Measurements from ENCODE around the gene GIPC2. TPM values are rescaled to one million over a fixed set of nuclear protein-coding genes. Genes with fewer than 3 reads are reported as not detected.
"Not testable (repeated sequence)": the region's sequence is repeated elsewhere in the genome, so short reads cannot be mapped to it uniquely, and the experiment has no call there.

GIPC2 gene
- total and polyA plus RNA-seq, 2 of the 4 experiments (the other 2 are of a cell fraction): 0.07 to 0.18 TPM

GRCh38 chr1:78109659-78110058 lies 63.9 kb downstream of the GIPC2 start:
- H3K4me3 ChIP-seq (ENCODE audit: insufficient read depth, low read depth, low read length); H3K27ac ChIP-seq (ENCODE audit: insufficient read depth, low read length); H4K20me1 ChIP-seq (ENCODE audit: insufficient read depth, low read length); H3K23ac ChIP-seq (ENCODE audit: low read depth, low read length); dilution Hi-C loops (cut with HindIII; ENCODE audit: low sequenced_read_pairs, unreplicated experiment); H2BK5ac ChIP-seq (ENCODE audit: low read depth, low read length, poor library complexity, severe bottlenecking); H3K79me1 ChIP-seq (ENCODE audit: low read depth in 1 of 2, low read length in 2 of 2); H3K56ac ChIP-seq (ENCODE audit: extremely low read depth, insufficient read depth, low read length); H2BK15ac ChIP-seq (ENCODE audit: low read depth, low read length); H3K27me3 ChIP-seq (ENCODE audit: control insufficient read depth, insufficient read depth, low read length); H4K91ac ChIP-seq (ENCODE audit: insufficient read depth, low read depth, low read length); H3K36me3 ChIP-seq (ENCODE audit: control insufficient read depth, insufficient read depth, low read length); H2BK120ac ChIP-seq (ENCODE audit: low read depth, low read length); H2BK20ac ChIP-seq (ENCODE audit: low read depth, low read length); CTCF ChIA-PET; H3K9me1 ChIP-seq (ENCODE audit: insufficient read depth, low read length); H2AFZ ChIP-seq (replicated peaks; ENCODE audit: low read length, poor library complexity); BruUV-seq (replicated peaks); H2AK9ac ChIP-seq (replicated peaks; ENCODE audit: low read depth, low read length, poor library complexity); H4K5ac ChIP-seq (ENCODE audit: low read depth, low read length); H4K8ac ChIP-seq (ENCODE audit: low read depth in 2 of 2, low read length in 2 of 2); H3K9ac ChIP-seq (ENCODE audit: low read depth, low read length); H3K18ac ChIP-seq (ENCODE audit: low read depth, low read length); ATAC-seq (ENCODE audit: low read depth); H3K4me2 ChIP-seq (ENCODE audit: low read depth, low read length); H3K4ac ChIP-seq (ENCODE audit: low read depth, low read length); H2AK5ac ChIP-seq (ENCODE audit: low read depth, low read length); POLR2A ChIA-PET (ENCODE audit: unreplicated experiment); H3K9me3 ChIP-seq (ENCODE audit: control insufficient read depth, insufficient read depth, low read length); H3K4me1 ChIP-seq (ENCODE audit: control insufficient read depth, insufficient read depth, low read length); DNase-seq; H3K14ac ChIP-seq (replicated peaks; ENCODE audit: low read depth, low read length): not testable (repeated sequence)
- WGBS, 2 experiments (ENCODE audit: extremely low coverage in 2 of 2, insufficient read length in 1 of 2): no CpG with 5 or more reads among the region's 4 CpGs
- in situ Hi-C loops (cut with MboI; ENCODE audit: low sequenced_read_pairs): loop anchor here (10.0 to 25.0 kb wide), 3 partner anchors 135 to 522 kb away; partner anchors contain the start of gene FUBP1
- intact Hi-C loops (cut with micrococcal nuclease): loop anchor here (1.0 to 10.0 kb wide), 2 partner anchors 285 to 352 kb away; no protein-coding TSS in a partner anchor

Data from IMR-90 (cell line).